ENCODE data around the gene AVEN.
"Not testable (repeated sequence)": the region's sequence is repeated elsewhere in the genome, so short reads cannot be mapped to it uniquely, and the experiment has no call there.

Gene AVEN

GRCh38 chr15:33840615-33841014, 198.4 kb downstream of the AVEN start:
- no peak for FAIRE-seq

DNA sequence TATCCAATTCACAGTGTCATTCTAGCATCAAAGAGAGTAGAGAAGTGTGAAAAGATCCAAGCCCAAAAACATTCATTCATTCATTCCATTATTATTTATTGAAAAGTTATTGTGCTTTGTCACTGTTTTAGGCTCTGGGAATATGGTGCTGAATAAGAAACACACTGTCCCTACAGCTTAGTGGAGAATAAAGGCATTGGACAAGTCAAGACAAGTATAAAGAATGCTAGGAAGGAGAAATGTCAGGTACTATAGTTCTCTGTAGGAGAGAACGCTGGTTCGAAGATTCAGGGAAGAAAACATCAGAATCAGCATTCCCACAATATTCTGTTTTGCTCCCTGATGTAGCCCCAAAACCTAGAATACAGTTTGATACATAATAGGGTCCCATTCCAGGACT, 199.5 kb downstream of the AVEN start:
- no peak for FAIRE-seq

GRCh38 chr15:33837294-33837693, 201.7 kb downstream of the AVEN start:
- no peak for FAIRE-seq

GRCh38 chr15:33834892-33835743, 203.9 kb downstream of the AVEN start:
- FAIRE-seq = no peak

- no peak for FAIRE-seq
Observed at GRCh38 chr15:33831646-33832045, 207.4 kb downstream of the AVEN start.

GRCh38 chr15:33830351-33830750, 208.7 kb downstream of the AVEN start:
- no peak for FAIRE-seq

DNA sequence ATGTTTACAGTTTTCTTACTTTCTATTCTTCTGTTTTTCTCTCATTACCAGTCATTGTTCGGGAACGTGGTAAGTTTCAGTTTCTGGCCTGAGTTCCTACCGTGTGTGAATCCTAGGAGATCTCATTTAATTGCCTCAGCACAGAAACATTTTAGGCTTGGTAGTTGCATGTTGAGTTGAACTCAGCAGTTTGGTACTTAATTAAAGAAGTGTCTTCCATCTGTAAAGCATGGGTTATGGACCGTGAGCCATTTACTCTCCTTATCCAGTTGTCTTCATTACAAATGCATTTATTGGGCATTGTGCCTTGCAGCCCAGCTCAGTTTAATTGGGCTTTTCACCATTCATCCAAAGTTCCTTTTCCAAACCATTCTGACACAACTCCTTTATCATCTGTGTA, 212.8 kb downstream of the AVEN start:
- FAIRE-seq = no peak

- no peak for FAIRE-seq
Observed at GRCh38 chr15:33825453-33825852, 213.6 kb downstream of the AVEN start.

DNA sequence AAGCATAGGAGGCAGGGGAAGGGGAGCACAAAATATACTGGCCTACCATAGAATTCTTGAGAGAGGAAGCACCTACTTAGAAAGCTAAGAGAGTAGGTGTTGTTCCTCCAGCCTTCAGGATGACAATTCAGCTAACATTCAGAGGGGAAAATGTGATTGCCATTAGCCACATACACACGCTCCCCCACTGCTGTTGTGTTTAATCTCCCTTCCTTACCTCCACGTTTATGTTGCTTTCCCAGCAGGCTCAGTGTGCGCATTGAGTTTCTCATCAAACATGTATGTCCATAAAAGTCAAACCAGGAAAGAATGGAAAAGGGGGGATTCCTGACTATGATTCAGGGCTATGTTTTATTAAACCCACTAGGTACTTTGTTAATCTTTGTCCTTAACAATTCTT, 215.9 kb downstream of the AVEN start:
- FAIRE-seq = no peak

DNA sequence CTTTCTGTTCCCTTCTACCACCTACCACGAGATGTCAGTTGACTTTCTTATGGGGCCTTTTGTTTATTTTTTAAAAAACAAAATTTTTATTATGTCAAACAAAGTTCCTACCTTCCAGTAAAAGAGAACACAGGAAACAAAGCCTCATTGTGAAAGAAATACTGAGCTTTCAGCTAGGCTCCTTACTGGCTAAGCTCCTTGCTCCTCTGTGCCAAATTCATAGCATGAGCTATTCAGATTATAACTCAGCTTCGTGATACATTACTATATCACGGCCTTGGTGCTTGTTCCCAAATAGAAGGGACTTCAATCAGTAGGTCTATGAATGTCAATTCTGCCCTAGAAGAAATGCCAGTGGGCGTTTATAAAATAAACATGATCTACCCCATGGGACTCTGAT, 216.5 kb downstream of the AVEN start:
- no peak for FAIRE-seq

DNA sequence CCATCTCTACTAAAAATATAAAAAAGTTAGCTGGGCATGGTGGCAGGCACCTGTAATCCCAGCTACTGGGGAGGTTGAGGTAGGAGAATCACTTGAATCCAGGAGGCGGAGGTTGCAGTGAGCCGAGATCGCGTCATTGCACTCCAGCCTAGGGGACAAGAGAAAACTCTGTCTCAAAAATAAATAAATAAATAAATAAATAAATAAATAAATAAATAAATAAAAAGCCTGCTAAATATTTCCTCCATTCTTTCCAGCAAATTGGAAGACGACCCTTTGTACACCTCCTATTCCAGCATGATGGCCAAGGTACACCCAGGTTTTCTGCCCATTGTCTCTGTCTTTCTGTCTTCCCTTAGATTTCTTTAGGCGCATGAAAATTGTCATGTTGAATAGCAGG, 219.5 kb downstream of the AVEN start:
- FAIRE-seq = not testable (repeated sequence)

Measured in TTC549 (cell line).